ENCODE results near the gene FHL3. TPM values are rescaled to one million over a fixed set of nuclear protein-coding genes. Genes with fewer than 3 reads are reported as not detected.
A peak's percentile ranks its signal among the peaks of the same experiment; 100 is the strongest.

Gene FHL3
- total and polyA plus RNA-seq, 9 of the 15 experiments (the other 6 are each of a cell fraction or from before 2014, with no cell fraction given) = 6.1 to 144 (median 34.1) TPM

- TF ChIP-seq ETS2 (tag; IDR thresholded peaks at IDR 0.05; ENCODE audit: borderline replicate concordance, poor library complexity, severe bottlenecking) = no peak
- TF ChIP-seq ATF1 (CRISPR knock-in tag; IDR thresholded peaks at IDR 0.05) = no peak
- TF ChIP-seq ATF1 (tag; IDR thresholded peaks at IDR 0.05) = no peak
- TF ChIP-seq ZNF668 (CRISPR knock-in tag; IDR thresholded peaks at IDR 0.05) = no peak
- TF ChIP-seq PHB2 (IDR thresholded peaks at IDR 0.05; ENCODE audit: low read depth) = no peak
- TF ChIP-seq E2F4 (CRISPR knock-in tag; IDR thresholded peaks at IDR 0.05; ENCODE audit: low read depth) = 0 out of 2 replicates have a peak, but pooled peaks have one; percentile 43
- TF ChIP-seq HNRNPH1 (optimal IDR thresholded peaks at IDR 0.05; ENCODE audit: low read depth, low read length) = no peak
- TF ChIP-seq HMGN3 (IDR thresholded peaks at IDR 0.05; ENCODE audit: borderline replicate concordance, extremely low read depth, insufficient read length, low read depth, low read length) = no peak
- no peak for TF ChIP-seq U2AF1 (optimal IDR thresholded peaks at IDR 0.05; ENCODE audit: low read depth, low read length)
- TF ChIP-seq PBX2 (CRISPR knock-in tag; IDR thresholded peaks at IDR 0.05; ENCODE audit: low read depth) = no peak
- no peak for TF ChIP-seq PBX2 (tag; conservative IDR thresholded peaks at IDR 0.05; ENCODE audit: low read depth)
- no peak for TF ChIP-seq RBM34 (IDR thresholded peaks at IDR 0.05; ENCODE audit: borderline replicate concordance, insufficient read depth, low read length)
- no peak for TF ChIP-seq ZNF79 (CRISPR knock-in tag; IDR thresholded peaks at IDR 0.05; ENCODE audit: low read depth)
- no peak for TF ChIP-seq SRSF1 (IDR thresholded peaks at IDR 0.05; ENCODE audit: low read depth, low read length)
- TF ChIP-seq CBFA2T2 (conservative IDR thresholded peaks at IDR 0.05) = no peak
- TF ChIP-seq ZNF347 (CRISPR knock-in tag; IDR thresholded peaks at IDR 0.05; ENCODE audit: low read depth) = no peak
- no peak for TF ChIP-seq PHF21A (IDR thresholded peaks at IDR 0.05; ENCODE audit: borderline replicate concordance, low read depth)
- no peak for TF ChIP-seq NCOA2 (IDR thresholded peaks at IDR 0.05; ENCODE audit: partially characterized antibody in 2 of 2)
- TF ChIP-seq, protein P1, sequence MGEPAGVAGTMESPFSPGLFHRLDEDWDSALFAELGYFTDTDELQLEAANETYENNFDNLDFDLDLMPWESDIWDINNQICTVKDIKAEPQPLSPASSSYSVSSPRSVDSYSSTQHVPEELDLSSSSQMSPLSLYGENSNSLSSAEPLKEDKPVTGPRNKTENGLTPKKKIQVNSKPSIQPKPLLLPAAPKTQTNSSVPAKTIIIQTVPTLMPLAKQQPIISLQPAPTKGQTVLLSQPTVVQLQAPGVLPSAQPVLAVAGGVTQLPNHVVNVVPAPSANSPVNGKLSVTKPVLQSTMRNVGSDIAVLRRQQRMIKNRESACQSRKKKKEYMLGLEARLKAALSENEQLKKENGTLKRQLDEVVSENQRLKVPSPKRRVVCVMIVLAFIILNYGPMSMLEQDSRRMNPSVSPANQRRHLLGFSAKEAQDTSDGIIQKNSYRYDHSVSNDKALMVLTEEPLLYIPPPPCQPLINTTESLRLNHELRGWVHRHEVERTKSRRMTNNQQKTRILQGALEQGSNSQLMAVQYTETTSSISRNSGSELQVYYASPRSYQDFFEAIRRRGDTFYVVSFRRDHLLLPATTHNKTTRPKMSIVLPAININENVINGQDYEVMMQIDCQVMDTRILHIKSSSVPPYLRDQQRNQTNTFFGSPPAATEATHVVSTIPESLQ (CRISPR knock-in tag; IDR thresholded peaks at IDR 0.05) = no peak
- no peak for TF ChIP-seq TAF1 (IDR thresholded peaks at IDR 0.05; ENCODE audit: control insufficient read depth, extremely low read depth, insufficient read depth, low read length, severe bottlenecking)
Observed at GRCh38 chr1:38000529-38001455, 4.5 kb downstream of the FHL3 start (continued).
